ACHN (cell line): ENCODE measurements around the gene LATS2.

Experiments
- DNase-seq: peaks from one replicate; pipeline ENCODE4 v3.0.0-alpha.2; 2015
- in situ Hi-C: cut with HindIII; loops from 2 replicates; pipeline ENCODE4 v1.10.0; 2017; ENCODE audit warnings: low sequenced_read_pairs, low pct_ligation_motif_present, low pct_unique_long_range_greater_than_20kb

LATS2 gene

DNA sequence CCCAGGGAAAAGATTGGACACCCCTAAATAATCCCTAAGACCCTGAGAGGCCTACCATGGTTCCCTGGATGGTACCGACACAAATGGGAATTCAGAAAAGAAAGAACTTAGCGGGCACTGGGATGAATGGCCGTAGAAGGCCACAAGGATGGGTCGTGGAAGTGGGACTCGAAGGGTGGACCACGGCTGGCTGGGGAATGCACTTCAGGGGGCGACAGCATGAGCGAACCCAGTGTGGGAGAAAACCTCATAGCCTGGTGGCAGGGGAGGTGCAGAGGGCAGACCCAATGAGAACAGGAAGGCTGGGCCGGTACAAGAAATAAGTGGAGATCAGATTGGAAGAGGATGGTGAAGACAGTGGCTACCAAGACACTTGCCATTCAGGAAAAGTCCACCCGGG is 28.7 kb downstream of the LATS2 start:
- in situ Hi-C loops = no loop called here
- DNase-seq = no peak

DNA sequence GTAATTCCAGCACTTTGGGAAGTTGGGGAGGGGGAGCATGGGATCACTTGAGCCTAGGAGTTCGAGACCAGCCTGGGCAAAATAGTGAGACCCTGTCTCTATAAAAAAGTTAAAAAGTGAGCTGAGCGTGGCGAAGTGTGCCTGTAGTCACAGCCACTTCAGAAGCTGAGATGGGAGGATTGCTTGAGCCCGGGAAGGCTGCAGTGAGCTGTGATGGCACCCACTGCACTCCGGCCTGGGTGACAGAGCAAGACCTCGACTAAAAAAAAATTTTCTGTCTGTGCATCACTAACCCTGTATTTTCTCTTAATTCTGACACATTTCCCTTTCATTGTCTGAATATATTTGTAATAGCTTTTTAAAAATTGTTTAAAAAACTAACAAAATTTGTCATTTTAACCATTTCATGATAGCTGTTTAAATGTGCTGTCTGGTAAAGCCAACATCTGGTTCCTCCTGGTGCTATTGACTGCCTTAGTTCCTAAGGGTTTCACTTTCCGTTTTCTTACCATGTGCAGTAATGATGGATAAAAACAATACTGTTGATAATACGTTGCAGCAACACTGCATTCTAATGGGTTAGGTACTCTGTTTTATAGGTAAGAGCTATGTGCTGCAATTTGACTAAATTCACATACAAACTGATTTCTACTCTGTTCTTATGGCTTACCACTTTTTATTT is 29.7 kb downstream of the LATS2 start:
- in situ Hi-C loops = no loop called here
- DNase-seq = no peak

- in situ Hi-C loops = no loop called here
- no peak for DNase-seq
Observed at GRCh38 chr13:21025539-21025938, 35.8 kb downstream of the LATS2 start.

- in situ Hi-C loops = no loop called here
- no peak for DNase-seq
Observed at GRCh38 chr13:21022056-21022979, 39.1 kb downstream of the LATS2 start.

DNA sequence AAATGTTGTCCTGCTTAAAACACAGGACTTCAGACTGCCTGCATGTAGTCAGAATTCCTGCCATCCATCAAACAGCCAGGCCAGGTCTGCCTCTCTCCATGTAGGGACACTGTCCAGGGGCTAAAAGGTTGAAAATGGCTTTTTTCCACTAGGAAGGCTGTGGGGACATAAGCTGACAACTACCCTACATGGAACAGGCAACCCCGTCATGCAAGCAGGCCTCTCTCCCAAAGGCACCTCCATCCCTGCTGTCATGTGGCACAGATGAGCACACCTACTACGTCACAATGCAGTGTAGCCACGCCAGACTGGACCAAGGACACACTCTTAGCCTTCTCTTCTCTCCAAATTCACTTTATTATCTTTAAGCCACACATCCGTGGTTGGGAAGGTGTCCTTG is 40.8 kb downstream of the LATS2 start:
- in situ Hi-C loops = no loop called here
- DNase-seq = no peak

- no peak for DNase-seq
- in situ Hi-C loops = no loop called here
Observed at GRCh38 chr13:21020176-21020575, 41.2 kb downstream of the LATS2 start.

- in situ Hi-C loops = no loop called here
- DNase-seq = no peak
Observed at GRCh38 chr13:21018220-21018619, 43.2 kb downstream of the LATS2 start.

- DNase-seq = no peak
- in situ Hi-C loops = no loop called here
Observed at GRCh38 chr13:21016487-21016886, 44.9 kb downstream of the LATS2 start.

DNA sequence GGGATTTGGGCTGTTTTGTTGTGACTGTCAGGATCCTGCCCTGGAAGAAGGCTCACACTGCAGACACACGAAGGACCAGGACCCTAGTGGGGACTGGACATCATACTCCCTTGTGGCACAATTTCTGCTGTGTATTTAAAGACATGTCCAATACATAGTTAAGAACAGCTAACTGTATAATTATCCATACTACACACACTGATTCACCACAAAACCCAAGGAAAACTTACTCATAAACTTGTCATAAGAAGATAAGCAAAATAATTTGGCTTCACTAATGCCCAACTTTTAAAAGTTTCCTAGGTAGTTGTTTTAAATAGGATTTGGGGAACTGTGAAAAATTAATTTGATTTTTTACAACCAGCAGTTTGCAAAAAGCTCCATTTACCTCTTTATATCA is 46.1 kb downstream of the LATS2 start:
- in situ Hi-C loops = no loop called here
- DNase-seq = no peak

DNA sequence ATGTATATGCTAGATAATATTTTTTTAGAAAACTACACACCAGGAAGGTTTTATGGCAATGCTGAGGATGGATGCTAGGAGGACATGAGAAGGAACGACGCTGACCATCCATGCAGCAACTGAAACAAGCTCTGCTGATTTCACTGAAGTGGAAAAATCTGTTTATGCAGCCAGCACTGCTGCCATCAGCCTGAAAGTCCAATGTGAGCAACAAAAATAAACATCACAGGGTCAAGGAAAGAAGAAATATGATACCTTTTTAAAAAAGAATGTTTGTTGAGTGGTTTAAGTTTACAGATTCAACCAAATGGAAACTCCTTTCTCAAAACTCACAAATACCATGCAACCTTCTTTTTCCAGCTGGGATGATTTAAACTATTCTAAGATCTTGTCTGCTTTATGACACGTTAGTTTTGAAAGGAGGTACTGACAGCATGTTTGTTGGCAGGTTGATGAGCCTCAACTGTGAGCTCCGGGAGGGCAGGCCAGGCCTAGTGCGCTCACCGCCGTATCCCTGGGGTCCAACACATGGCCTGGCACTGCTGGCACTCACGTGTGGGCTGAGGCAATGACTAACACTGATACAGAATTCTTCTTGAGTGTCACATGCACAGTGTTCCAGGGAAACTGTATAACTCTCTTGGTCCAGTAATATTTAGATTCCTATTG is 46.8 kb downstream of the LATS2 start:
- in situ Hi-C loops = no loop called here
- no peak for DNase-seq

DNA sequence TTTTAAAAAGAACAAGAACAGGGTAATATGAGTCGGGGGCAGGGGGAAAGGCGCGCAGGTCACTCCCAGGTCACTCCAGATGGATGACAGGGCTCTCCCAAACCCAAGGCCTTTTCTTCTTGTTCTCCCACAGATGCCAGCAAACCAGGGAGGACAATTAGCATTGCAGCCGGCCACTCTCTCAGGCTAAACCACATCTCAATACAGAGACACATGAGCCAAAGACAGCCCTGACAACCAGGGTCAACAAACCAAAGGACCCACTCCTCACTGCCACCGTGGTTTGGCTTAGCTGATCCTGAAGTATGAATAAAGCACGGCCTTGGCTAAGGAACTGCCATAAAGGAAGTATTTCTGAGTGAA is 47.3 kb downstream of the LATS2 start:
- no peak for DNase-seq
- in situ Hi-C loops = no loop called here

GRCh38 chr13:21013682-21014038 is 47.7 kb downstream of the LATS2 start:
- DNase-seq = no peak
- in situ Hi-C loops = no loop called here

GRCh38 chr13:21012841-21013681 is 48.3 kb downstream of the LATS2 start:
- DNase-seq = no peak
- in situ Hi-C loops = no loop called here

DNA sequence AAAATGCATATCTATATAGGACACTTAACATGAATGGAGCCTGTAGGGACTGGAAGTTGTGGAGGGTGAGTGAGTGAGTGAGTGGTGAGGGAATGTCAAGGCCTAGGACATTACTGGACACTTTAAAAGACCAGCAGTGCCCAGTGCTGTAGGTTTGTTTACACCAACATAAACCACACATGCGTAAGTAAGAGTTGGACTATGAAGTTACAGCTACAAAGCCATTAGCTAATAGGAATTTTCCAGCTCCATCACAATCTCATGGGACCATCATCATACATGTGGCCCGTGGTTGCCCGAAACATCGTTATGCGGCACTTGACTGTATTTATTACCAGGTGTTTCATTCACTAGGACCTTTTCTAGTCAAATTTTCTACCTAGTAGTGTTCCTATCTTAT is 49.2 kb downstream of the LATS2 start:
- no peak for DNase-seq
- in situ Hi-C loops = no loop called here

DNA sequence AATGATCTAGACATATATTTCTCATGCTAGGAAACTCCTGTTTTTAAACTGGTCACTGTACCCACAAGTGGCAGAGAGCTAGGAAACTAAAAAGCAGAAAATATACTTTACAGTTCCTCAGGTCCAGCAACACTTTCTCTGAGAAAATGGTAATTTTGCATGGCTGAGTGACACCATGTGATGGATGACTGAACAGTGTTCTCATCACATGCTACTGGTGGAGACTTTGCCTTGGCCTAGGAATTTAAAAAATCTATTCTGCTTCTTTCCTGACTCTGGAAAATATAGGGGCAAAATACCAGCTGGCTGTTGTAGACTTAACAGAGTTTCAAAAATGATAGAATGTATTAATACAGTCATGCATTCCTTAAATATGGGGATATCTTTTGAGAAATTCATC is 50.0 kb downstream of the LATS2 start:
- in situ Hi-C loops = no loop called here
- no peak for DNase-seq

DNA sequence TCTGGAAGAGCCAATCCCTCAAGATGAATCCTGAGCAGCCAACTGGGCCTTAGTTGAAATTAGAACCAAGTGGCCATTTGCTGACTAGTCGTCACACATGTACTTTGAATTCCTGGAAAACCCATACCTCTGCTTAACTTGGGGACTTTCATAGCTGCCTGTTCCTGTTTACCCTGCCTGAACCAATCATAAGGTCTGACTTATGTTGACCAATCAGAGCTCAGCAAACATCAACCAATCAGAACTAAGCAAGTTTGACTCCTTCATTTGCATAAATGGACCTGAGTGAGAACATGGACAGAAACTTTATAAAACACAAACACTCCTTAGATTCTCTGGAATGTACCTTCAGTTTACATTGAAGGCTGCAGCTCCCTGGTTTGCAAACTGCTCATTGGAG is 50.8 kb downstream of the LATS2 start:
- in situ Hi-C loops = no loop called here
- DNase-seq = no peak

GRCh38 chr13:21009036-21009435 is 52.4 kb downstream of the LATS2 start:
- in situ Hi-C loops = no loop called here
- no peak for DNase-seq

DNA sequence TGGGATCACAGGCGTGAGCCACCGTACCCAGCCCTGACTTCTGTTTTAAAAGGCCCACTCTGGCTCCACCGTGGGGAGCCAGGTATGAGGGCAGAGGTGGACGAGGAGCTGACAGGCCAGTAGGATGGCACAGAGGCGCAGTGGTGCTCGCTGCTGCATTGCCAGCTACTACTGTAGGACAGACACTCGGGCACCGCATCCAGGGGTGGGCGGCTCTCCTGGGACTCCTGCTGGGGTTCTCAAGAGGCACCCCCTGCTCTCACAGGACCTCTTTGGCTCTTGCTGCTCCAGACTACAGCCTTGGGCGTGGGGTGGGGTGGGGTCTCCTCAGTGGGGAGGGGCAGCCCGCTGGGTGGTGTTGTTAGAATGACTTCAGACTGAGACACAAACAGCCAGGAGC is 53.4 kb downstream of the LATS2 start:
- no peak for DNase-seq
- in situ Hi-C loops = no loop called here
